Sciatic nerve (tissue), 2 donors: Measurements from ENCODE around the gene AMPD3. TPM values are rescaled to one million over a fixed set of nuclear protein-coding genes. Genes with fewer than 3 reads are reported as not detected.

ENCODE experiments used
- ATAC-seq: fragments of 200-7000 bp; cut with Tn5 transposase; one replicate; pipeline ENCODE4 v1.9.1; 2020; ENCODE audit warnings: mild to moderate bottlenecking, moderate library complexity
- DNase-seq: peaks from one replicate; pipeline ENCODE4 v3.0.0-alpha.2; 2020; ENCODE audit warnings: low spot score
- intact Hi-C: fragments of 100-400 bp; cut with DNase I; formaldehyde crosslinking; loops from one replicate; pipeline ENCODE4 v1.14.2; 2022
- total RNA-seq: library from RNA; stranded (reverse); fragmentation: NEBNext Ultra II Directional; extraction: Animal tissue kit (Norgen Biotek cat#: 25700); gene quantifications from one replicate; pipeline ENCODE4 v1.2.1, GENCODE V29; 2021
- donor health status: DM: no; HTN: no; CAD: no.
- donor health status: DM: no; HTN: no; CAD: no.

AMPD3 gene
- total RNA-seq, 1 donor from 2014 or later: 9.1 TPM

DNA sequence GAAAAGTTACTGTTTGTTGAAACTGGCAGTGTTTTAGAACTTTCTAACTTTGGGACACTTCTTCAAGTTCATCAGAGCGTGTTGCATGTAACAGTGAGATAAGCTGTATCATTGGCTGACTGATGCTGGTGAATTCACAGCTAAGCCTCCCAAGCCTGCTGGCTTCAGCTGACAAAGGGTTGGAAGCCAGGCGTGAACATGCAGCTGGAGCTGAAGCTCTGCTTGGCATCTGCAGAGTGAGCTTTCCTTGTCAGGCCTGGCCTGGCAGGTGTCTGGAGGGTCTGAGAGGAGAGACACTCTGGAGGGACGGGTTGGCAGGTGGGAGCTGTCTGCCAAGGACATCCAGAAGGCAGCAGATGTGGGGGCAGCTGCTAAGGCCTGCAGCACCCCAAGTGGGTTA is 1.5 kb downstream of the AMPD3 start:
- no peak for DNase-seq
- intact Hi-C loops: no loop called here

DNA sequence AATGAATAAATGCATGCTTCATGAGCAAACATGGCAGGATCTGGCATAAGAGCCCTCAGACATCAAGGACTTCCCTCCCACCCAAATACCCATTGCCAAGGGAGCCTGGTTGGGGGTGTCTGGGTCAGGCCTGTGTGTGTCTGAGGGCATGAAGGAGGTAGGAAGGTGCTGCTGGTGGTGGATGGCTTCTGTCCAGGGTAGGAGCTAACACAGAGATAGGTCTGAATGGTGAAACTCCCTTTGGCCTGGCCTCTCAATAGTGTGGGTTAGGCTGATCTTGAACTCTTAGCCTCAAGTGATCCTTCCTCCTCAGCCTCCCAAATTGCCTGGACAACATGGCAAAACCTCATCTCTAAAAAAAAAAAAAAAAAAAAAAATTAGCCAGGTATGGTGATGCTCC is 2.8 kb downstream of the AMPD3 start:
- no peak for DNase-seq

More for the DNA sequence above, 1.5 kb downstream of the AMPD3 start:
- no peak for ATAC-seq

DNA sequence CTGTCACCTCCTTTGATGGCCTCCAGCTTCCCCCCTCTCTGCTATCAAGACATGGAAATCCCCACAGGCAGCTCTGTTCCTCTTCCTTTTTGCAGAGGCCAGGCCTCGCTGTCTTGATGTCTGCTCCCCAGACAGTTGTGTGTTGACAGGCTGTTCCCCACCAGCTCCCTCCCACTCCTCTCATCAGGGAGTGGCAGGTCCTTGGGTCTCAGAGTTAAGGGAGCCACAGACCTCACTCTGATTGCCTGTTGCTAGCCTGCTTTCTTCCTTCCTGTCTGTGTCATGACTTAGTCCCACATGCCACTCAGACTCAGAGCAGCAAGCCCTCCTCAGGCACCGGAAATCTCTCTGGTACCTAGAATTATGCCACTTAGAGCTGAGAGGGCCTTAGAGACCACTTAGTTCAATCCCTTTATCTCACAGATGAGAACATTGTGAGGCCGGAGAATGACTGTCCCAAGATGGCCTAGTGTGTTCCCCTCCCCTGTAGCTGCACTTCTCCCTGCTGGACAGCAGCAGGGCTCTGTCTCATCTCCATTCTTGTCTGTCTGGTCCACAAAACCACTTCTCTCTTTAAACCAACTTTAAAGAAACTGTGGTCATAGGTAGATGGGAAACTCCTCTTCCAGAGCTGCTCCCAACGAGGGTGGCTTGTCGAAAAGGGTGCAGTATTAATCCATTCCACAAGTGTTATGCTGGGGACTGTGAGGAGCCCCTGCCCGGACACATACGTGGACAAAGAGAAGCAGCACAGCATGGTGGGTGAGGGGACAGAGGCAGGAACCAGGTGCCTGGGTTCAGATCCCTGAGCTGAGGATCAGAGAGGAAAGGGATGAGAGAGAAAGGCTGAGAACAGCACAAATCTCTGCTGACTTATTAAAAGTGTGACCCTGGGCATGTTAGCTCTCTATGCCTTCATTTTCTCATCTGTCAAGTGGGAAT is 4.2 kb downstream of the AMPD3 start:
- DNase-seq (no peak), ATAC-seq (peak; percentile 40)
- intact Hi-C loops: no loop called here

More for the DNA sequence above, 2.8 kb downstream of the AMPD3 start:
- intact Hi-C loops: no loop called here
- ATAC-seq: no peak

DNA sequence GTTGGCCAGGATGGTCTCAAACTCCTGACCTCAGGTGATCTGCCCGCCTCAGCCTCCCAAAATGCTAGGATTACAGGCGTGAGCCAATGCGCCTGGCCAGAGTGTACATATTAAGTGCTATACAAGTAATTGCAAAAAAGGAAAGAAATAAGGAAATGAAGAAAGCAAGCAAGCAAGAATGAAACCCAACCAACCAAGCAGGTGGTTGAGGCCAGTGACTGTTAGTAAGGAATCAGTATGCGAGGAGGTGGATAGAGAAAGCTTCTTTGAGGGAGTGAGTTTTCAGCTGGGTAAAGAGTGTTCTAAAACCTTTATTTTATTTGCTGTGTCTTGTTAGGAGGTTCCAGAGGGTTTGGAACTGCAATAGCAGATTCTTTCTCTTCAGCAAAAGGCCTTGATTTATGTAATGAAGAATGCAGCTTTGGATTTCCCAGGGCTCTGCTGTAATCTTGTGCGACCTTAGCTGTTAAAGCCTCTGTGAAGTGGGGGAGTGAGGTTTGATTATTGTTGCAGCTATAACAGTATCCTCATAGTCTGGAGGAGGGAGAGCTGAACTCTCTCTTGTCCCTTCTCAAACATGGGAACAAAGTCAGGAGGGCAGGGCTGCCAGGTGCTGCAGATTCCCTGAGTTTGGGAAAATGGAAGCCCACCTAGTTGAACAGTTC is 5.7 kb downstream of the AMPD3 start:
- intact Hi-C loops: no loop called here
- ATAC-seq (no peak), DNase-seq (no peak)

DNA sequence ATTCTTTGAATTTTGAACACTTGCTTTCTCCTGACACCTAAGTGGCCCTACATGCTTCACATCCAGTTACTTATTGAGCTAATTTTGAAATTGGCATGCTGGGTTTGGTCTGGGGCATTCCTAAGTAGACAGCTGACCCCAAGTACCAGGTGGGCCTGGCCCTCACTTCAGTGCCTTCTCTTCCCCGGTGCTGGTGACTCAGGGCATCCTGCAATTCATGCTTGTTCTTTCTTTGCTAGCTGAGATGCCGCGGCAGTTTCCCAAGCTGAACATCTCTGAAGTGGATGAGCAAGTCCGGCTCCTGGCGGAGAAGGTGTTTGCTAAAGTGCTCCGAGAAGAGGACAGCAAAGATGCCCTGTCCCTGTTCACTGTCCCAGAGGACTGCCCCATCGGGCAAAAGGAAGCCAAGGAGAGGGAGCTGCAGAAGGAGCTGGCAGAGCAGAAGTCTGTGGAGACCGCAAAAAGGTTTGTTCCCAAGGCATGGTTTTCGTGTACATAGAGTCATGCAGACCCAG is 6.3 kb downstream of the AMPD3 start:
- no peak for DNase-seq
- ATAC-seq: no peak
- intact Hi-C loops: no loop called here

DNA sequence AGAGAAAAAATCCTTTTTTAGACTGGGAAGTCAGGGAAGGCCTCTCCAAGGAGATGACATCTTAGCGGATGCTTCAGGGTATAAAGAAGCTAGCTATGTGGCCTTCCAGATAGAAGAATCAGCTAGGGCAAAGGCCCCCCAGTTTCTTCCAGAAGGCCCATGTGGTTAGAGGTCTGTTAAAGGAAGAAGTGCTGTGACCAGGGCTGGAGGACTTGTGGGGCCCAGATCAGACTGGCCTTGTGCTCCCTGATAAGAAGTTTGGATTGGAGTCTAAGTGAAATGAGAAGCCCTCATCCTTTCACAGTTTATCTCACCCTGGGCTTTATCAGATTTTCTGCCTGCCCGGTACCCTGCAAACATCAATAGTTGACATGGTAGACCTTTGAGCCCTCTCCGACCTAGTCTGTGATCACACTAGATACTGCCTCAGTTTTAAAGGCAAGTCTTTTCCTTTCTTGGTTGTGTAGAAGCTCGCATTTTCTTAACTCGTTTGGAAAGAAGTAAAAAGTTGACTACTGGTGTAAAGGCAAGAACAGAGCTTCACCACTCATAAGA is 7.8 kb downstream of the AMPD3 start:
- DNase-seq: no peak
- intact Hi-C loops: no loop called here

DNA sequence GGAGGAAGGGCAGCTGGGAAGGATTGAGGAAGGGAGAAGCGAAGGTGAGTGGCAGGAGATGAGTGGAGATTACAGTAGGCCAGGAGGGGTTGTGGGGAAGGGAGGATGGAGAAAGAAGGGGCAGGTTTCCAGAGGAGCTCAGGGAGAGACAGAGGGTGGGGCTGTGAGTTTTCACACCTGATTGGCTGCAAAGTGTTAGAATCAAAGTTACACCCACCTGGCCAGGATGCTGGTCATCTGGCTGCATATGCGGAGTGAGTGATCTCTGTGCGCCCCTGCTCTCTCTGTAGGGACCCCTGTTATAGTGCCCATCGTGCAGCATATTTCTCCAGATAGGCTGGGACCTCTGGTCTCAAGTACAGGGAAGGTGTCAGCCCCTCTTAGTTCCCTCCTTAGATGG is 18.3 kb downstream of the AMPD3 start:
- DNase-seq (no peak), ATAC-seq (no peak)
- intact Hi-C loops: no loop called here

More for the DNA sequence above, 7.8 kb downstream of the AMPD3 start:
- ATAC-seq: no peak

DNA sequence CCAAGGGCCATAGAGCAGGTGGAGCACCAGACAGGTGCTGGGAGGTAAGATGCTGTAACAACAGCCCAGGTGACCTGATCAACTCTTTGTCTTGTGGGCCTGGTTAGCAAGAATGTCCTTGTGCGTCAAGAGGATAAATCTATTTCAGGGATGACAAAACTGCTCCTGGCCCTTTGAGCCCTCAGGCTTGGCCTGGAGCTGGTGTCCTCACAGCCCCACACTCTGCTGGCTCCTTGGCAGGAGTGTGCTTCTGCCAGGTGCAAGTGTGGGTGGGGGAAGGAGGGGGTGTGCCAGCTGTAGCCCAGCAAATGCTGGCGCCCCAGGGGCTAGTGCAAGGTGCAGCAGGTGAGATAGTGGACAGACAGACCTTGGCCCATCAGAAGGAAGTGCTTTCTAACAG is 19.5 kb downstream of the AMPD3 start:
- DNase-seq (no peak), ATAC-seq (no peak)
- intact Hi-C loops: no loop called here

DNA sequence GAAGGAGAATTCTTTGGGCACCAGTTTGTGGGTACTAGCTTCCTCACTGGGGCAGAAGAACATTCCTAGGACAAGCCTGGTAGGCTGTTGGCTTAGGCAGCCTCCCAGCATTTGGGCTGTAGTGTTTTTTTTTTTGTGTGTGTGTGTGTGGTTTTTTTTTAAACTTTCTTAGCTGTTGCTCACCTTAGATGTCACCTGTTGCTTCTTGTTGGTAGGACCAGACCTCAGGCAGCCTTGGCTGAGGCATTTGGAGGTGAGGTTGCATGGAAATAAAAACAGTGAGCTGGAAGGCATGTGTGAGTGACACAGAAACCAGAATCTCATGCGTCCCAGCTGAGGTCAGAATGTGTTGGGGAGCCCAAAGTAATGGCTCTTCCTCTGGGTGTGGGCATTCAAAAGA is 21.3 kb downstream of the AMPD3 start:
- intact Hi-C loops: no loop called here
- DNase-seq (no peak), ATAC-seq (no peak)

DNA sequence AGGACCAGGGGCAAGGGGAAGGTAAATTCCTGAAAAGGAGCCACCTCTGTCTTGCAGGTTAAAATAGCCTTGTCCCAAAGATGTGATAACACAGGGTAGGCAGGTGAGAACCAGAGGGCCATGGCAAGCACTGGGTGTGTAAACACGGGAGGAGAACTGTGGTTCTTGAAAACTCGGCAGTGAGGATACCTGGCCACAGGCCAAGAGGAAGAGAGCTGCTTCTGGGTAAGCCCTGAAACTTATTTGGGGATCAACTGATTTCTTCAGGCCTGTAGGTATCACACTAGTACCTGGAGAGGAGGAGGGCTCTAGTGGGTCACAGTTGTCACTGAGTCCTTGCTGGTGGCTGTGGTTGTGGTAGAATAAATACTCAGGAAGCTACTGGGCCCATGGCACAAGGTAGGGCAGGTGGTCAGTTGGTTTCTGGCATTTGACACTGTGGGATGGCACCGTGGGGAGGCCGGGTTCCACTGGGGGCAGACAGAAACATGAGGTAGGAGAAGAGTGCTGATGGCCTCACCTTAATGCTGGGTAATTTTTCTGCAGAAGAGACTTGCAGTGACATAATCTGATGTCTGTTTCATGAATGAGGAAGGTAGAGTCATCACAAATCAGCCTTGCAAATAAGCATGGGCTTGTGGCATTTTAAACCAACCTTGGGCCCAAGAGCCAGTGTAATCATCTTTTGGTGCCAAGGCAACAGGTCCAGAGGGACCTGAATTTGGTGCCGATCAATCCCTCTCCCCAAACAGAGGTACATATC is 22.0 kb downstream of the AMPD3 start:
- DNase-seq: no peak
- ATAC-seq: no peak
- intact Hi-C loops: no loop called here

DNA sequence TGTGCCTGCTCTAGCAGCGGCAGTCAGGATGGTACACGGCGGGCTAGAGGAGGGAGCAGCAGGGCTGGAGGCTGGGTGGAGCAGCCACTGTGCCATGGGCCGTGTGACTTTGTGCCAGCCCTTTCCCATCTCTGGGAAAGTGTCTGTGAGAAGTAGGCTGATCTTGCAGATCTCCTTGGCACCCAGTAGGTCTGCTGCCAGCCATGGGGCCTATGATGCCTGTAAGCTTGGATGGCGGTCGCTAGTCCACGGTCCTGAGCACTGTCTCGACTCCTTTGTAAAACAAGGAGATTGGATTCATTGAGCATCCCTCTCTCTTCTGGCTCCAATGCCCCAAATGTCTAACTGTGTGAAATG is 22.6 kb downstream of the AMPD3 start:
- ATAC-seq (no peak), DNase-seq (no peak)
- intact Hi-C loops: no loop called here

DNA sequence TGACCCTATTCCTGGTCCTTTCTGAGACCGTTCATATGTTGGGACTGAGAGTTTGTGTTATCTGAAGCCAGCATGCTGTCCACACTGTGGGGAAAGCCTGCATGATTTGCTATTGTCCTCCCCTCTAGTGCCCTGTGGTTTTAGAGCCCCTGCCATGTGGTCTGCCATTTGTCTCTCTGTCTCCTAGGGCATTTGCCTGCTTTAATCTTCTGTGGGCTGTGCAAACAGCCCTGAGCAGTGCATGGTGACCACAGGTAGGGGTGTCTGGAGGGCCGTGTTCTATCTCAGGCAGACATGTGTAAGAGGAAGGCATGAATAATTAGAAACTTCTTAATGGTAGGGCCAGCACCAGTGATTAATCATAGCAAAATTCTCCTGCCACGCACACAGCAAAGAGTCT is 23.0 kb downstream of the AMPD3 start:
- DNase-seq: no peak
- no peak for ATAC-seq
- intact Hi-C loops: no loop called here

DNA sequence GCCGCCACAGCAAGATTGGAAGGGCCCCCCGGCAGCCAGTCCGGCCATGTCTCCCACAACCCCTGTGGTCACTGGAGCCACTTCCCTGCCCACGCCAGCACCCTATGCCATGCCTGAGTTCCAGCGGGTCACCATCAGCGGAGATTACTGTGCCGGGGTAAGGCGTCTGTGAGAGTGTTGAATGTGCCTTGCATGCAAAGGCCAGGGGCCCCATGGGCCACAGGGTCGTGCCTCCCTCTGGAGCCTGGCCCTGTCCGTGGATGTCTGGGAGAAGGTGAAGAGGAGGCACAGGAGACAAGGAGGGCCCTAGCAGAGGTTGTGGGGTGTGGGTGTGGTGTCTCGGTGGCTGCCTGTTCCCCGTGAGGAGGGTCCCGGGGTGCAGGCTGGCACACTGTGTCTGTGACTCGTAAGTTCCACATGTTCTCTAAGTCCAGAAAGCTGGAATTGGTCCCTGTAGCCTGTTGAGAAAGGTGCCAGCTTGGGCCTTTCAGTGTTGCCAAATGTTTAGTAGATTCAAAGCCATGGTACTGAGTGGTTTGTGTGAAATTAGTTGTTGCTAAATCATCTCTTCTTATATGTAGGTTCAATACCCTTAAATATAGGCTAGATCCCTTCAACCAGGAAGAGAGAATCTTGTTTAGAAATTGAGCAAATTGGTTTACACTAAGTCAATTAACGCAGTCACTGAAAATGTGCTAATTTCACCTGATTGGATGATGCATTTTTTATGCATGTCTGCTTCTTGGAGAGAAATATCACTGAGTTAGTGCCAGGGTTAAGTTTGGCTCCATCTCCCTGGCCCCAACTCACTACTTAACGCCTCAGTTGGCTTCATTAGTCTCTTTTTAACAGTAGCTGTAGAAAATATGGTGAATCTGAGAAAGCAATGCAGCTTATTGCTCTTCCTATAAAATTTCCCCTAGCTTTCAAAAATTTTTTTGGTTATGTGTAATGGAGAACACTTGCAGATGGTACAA is 23.8 kb downstream of the AMPD3 start:
- ATAC-seq (no peak), DNase-seq (no peak)
- intact Hi-C loops: no loop called here

DNA sequence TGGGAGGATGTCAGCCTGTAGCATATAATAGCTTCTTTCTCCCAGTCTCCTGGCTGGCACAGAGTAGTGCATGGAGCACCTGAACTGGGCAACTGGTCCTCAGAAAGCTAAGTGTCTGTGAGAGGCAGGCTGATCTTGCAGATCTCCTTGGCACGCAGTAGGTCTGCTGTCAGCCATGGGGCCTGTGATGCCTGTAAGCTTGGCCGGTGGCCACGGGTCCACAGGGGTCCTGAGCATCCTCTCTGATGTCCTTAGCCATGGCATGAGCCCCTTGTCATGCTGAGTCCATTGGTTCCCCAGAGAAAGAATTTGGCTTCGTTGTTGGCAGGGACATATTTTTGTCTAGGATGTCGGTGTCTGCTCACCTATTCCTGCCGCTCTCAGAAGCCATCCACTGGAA is 25.0 kb downstream of the AMPD3 start:
- DNase-seq: no peak
- intact Hi-C loops: no loop called here
- ATAC-seq: no peak

DNA sequence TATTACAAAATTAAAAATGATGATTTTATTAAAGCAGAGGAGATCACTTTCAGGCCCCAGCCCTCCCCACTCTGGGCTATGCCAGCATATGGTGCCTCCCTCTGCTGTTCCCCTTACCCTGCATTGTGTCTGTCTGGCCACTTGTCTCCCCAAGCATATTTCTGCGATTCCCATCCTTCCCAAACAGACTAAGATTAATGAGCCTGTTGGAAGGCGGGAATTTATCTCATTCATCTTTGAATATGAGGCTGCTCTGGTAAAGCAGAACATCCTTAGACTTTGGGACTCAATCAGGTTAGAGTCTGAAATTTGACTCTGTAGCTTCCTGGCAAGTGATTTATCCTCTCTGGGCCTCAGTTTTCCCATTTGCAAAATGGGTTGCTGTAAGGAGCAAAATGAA is 25.7 kb downstream of the AMPD3 start:
- DNase-seq: no peak
- no peak for ATAC-seq
- intact Hi-C loops: no loop called here

DNA sequence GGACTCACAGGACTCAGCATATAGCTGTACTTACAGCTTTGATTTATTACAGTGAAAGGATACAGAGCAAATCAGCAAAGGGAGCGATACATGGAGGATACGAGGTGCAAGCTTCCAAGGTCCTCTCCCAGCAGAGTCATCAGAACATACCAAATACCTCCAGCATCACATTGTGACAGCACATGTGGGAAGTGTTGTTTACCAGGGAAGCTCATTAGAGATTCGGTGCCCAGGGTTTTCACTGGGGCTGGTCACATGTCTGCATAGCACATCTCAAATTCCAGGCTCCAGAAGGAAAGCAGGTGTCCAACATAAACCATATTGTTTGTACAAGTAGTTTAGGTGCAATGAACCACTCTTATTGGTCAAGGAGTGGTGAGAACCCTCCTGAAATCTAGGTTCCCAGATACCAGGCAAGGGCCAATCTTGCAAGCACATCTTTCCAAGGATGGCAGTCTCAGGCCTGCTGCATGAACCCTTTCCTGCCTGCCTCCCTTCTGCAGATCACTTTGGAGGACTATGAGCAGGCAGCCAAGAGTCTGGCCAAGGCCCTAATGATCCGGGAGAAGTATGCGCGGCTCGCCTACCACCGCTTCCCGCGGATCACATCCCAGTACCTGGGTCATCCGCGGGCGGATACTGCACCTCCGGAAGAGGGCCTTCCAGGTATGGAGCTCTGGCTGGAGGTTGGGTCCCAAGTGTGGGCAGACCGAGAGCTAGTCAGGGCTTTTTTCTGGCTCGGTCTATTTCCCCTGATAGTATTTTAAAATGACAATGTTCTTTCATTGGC is 26.7 kb downstream of the AMPD3 start:
- intact Hi-C loops: no loop called here
- DNase-seq: no peak
- no peak for ATAC-seq

DNA sequence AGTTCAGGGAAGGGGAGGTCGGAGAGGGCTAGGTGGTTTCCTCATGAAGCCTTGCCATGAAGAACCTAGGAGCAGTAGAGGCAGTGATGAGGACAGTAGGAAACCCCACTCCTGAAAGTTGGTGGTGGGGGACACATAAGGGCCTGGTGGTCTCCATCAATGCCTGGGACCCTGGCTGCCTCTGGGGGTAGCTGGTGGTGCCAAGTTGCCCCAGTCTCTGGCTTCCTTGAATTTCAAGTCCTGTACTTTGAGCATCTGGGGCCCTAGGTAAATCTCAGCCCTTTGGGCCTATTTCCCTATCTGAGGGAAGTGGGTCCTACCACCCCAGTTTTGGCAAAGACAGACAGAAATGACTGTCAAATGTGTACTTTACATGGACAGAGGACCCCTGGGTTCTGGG is 28.1 kb downstream of the AMPD3 start:
- intact Hi-C loops: no loop called here
- DNase-seq: no peak
- ATAC-seq: no peak

DNA sequence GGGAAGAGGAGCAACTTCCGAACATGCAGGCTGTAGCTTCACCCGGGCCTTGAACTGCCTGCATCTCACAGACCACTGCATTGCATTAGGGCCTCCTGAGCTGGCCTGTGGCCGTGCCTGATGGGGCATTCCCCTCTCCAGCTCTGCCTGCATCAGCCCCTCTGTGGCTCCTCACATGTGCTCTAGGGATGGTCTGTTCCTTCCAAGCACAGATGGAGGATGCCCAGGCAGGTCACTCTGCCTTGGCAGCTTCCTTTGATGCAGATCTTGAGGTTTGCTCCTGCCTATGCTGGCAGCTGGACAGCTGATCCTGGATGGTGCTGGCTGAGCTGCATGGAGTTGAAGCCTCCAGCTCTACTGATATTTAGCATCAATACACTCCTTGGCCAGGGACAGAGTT is 28.5 kb downstream of the AMPD3 start:
- DNase-seq (no peak), ATAC-seq (no peak)
- intact Hi-C loops: no loop called here
